ENCODE data around the gene DMRT3.
"Not testable (repeated sequence)": the region's sequence is repeated elsewhere in the genome, so short reads cannot be mapped to it uniquely, and the experiment has no call there.

Gene DMRT3

DNA sequence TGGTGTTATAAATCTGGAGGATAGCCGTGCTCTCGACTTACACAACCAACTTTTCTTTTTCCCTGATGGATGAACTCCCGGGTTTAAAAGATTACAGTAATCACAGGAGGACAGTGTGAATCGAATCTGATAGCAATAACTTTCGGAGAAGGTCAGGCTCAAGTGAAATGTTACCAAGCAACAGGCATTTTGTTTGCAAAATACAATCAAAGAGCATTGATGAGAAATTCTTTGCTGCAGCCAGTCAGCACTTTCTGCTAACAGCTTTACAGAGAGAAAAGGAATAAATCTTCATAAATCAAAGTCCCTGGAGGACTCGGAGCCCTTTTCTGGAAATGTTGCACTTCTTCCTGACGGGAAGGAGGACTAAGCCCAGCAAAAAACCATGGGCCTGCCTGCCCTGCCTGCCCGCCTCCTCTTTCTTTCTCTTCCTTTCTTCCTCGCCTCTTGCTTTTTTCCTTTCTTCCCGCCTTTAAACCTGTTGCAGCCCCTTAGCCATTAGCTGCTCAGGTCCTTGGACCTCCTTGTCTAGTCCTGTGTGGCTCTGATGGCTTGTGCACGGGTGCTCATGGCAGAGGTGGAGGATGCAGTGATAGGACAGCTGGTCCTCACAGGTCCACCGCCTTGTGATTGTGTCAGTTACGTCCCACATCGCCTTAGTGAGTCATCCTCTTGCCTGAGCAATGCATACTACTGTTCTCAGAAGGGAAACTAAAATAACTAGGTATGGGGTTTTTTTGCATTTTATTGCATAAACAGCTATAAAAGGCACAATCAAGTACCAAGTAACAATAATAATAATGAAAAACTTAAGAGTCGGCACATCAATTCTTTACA is 6.2 kb downstream of the DMRT3 start:
- Histone ChIP-seq H3K36me3 (replicated peaks) (no peaks in the 10 kb centered on the region), H3K27ac (no peak overlapping the region), H3K27me3 (replicated peaks) (peaks cover 44% of the 10 kb centered on the region), H3K4me3 (ENCODE audit: low read depth, low read length) (no peak overlapping the region)
- no peak for DNase-seq
- in situ Hi-C loops (cut with HindIII; ENCODE audit: low pct_ligation_motif_present, low sequenced_read_pairs): no loop called here
- TF ChIP-seq, protein P1, sequence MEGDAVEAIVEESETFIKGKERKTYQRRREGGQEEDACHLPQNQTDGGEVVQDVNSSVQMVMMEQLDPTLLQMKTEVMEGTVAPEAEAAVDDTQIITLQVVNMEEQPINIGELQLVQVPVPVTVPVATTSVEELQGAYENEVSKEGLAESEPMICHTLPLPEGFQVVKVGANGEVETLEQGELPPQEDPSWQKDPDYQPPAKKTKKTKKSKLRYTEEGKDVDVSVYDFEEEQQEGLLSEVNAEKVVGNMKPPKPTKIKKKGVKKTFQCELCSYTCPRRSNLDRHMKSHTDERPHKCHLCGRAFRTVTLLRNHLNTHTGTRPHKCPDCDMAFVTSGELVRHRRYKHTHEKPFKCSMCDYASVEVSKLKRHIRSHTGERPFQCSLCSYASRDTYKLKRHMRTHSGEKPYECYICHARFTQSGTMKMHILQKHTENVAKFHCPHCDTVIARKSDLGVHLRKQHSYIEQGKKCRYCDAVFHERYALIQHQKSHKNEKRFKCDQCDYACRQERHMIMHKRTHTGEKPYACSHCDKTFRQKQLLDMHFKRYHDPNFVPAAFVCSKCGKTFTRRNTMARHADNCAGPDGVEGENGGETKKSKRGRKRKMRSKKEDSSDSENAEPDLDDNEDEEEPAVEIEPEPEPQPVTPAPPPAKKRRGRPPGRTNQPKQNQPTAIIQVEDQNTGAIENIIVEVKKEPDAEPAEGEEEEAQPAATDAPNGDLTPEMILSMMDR (IDR thresholded peaks at IDR 0.05; ENCODE audit: low read depth, low read length, missing control alignments): no peak

DNA sequence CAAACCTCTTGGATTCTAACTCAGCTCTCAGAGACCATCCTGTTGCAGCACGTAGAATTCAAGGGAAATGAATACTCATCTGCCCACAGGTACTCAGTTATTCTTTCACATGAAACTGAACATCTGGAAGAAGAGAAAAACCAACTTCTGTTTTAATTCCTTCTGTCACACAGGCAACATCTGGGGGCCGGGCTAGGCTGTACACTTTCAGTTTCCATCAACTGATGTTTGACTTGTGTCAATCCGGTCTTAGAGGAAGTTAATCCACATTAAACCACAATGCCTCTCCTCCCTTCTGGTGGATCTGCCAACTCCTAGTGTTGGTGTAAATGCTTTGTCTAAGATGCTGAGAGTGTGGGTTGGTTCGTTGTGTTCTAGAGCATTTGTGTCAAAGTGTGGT is 17.6 kb downstream of the DMRT3 start:
- TF ChIP-seq, protein P1 (IDR thresholded peaks at IDR 0.05; ENCODE audit: low read depth, low read length, missing control alignments): no peak
- H3K36me3 ChIP-seq (replicated peaks): no peaks in the 10 kb centered on the region
- in situ Hi-C loops (cut with HindIII; ENCODE audit: low pct_ligation_motif_present, low sequenced_read_pairs): no loop called here
- no peaks in the 10 kb centered on the region for H3K27me3 ChIP-seq (replicated peaks)
- H3K27ac ChIP-seq: no peak overlapping the region
- H3K4me3 ChIP-seq (ENCODE audit: low read depth, low read length): no peak overlapping the region
- no peak for DNase-seq

DNA sequence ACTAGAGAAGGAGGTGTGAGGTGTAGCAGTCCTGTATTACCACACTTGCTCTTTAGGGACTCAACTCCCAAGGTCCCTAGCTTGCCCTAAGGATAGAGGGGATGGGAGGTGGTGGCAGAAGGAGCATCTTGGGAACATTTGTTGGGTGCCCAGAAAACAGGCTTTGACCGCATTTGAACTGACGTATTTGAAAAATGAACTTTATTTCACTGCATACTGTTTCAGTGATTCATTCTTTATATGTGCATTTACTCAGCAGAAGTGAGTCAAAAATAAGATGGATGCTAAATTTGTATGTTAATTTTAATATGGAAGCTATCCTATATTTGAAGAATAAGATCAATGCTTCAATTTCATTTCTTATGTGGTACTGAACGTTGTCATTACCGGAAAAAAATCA is 18.7 kb downstream of the DMRT3 start:
- Histone ChIP-seq H3K27ac (no peak overlapping the region), H3K4me3 (ENCODE audit: low read depth, low read length) (no peak overlapping the region), H3K27me3 (replicated peaks) (no peaks in the 10 kb centered on the region), H3K36me3 (replicated peaks) (no peaks in the 10 kb centered on the region)
- DNase-seq: no peak
- in situ Hi-C loops (cut with HindIII; ENCODE audit: low pct_ligation_motif_present, low sequenced_read_pairs): no loop called here
- TF ChIP-seq, protein P1 (IDR thresholded peaks at IDR 0.05; ENCODE audit: low read depth, low read length, missing control alignments): no peak

DNA sequence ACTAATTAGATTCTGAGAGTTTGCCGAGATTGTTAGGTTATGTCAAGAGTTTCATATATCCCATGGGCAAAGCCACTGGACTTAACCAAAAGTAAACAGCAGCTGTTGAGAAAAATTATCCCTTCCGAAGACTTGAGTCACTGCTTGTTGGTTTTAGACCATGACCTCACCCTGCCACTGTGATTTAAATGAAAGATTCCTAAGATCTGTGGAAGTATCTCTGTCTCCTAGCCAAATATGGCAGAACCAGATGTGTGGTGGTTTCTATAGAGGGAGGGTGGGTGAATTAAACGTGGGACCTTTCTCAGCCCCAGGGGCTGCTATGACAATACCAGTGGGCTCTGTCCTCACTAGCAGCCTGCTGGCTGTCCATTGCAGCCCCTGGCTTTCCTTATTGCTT is 19.3 kb downstream of the DMRT3 start:
- no peak overlapping the region for H3K4me3 ChIP-seq (ENCODE audit: low read depth, low read length)
- H3K27me3 ChIP-seq (replicated peaks): no peaks in the 10 kb centered on the region
- DNase-seq: peak; percentile 11
- no peaks in the 10 kb centered on the region for H3K36me3 ChIP-seq (replicated peaks)
- in situ Hi-C loops (cut with HindIII; ENCODE audit: low pct_ligation_motif_present, low sequenced_read_pairs): no loop called here
- no peak overlapping the region for H3K27ac ChIP-seq
- TF ChIP-seq, protein P1 (IDR thresholded peaks at IDR 0.05; ENCODE audit: low read depth, low read length, missing control alignments): no peak

DNA sequence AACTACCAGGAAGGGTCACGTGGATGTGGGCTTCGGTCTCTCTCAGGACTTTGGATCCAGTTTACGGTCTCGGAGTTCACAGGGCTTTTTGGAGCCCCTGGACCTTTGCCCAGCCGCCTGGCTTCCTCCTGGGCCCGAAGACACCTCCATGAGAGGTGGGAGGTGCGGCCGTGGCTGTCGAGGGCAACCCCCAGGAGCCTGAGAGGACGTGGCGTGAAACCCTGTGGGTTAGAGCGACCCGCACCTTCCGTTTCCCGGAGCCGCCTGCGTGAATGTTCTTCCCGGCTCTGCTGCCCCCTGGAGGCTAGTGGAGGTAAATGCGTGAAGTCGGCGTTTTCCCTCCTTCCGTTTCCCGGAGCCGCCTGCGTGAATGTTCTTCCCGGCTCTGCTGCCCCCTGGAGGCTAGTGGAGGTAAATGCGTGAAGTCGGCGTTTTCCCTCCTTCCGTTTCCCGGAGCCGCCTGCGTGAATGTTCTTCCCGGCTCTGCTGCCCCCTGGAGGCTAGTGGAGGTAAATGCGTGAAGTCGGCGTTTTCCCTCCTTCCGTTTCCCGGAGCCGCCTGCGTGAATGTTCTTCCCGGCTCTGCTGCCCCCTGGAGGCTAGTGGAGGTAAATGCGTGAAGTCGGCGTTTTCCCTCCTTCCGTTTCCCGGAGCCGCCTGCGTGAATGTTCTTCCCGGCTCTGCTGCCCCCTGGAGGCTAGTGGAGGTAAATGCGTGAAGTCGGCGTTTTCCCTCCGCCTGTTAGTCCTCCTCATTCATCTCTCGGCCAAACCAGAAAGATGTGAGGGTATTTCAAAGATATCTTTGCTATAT is 22.1 kb downstream of the DMRT3 start:
- H3K27ac ChIP-seq; H3K4me3 ChIP-seq (ENCODE audit: low read depth, low read length); in situ Hi-C loops (cut with HindIII; ENCODE audit: low pct_ligation_motif_present, low sequenced_read_pairs); DNase-seq; H3K27me3 ChIP-seq (replicated peaks); H3K36me3 ChIP-seq (replicated peaks): not testable (repeated sequence)
- TF ChIP-seq, protein P1 (IDR thresholded peaks at IDR 0.05; ENCODE audit: low read depth, low read length, missing control alignments): peak; percentile 27
